Measurements from ENCODE around the gene ZNF385C.

Gene ZNF385C

DNA sequence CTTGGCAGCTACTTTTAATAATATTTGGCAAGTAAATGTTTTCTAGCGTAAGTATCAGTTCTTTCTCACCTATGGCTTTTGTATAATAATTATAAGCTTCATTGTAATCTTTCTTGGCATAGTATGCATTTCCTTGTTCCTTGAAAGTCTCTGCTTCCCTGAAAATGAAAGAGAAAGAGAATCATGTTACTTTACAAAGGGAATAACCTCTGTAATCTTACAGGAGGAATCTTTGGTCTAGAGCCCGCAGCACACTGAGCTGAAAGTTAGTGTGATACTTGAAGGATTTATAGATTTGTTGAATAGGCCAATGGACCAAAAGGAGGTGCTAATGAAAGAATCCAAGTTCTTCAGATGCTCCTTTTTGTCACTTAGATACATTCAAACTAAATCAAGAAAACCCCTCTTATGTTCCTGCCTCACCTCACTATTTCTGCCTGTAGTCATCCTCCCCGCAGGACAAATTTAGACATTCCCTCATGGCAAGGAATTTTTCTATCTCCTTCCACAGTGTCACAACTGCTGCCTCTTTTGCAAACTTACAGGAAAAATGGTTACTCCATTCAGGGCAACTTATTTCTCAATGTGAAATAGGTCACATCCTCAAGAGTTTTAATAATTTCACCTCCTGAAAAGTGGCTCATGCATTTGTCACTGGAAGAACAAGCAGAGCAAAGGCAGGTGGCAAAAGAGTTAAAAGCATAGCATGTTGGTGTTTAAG lies 97.7 kb downstream of the ZNF385C start:
- no peak overlapping the region for H3K4me3 ChIP-seq (ENCODE audit: low read depth, low read length)
- DNase-seq (ENCODE audit: low read depth): no peak
- TF ChIP-seq MYC (IDR thresholded peaks at IDR 0.05; ENCODE audit: low read depth, low read length) (no peak), POLR2A (IDR thresholded peaks at IDR 0.05; ENCODE audit: extremely low read depth, insufficient read length) (no peak)
- TF ChIP-seq, protein P1, sequence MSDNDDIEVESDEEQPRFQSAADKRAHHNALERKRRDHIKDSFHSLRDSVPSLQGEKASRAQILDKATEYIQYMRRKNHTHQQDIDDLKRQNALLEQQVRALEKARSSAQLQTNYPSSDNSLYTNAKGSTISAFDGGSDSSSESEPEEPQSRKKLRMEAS (IDR thresholded peaks at IDR 0.05; ENCODE audit: low read depth, low read length): no peak
- TF ChIP-seq, protein P2, sequence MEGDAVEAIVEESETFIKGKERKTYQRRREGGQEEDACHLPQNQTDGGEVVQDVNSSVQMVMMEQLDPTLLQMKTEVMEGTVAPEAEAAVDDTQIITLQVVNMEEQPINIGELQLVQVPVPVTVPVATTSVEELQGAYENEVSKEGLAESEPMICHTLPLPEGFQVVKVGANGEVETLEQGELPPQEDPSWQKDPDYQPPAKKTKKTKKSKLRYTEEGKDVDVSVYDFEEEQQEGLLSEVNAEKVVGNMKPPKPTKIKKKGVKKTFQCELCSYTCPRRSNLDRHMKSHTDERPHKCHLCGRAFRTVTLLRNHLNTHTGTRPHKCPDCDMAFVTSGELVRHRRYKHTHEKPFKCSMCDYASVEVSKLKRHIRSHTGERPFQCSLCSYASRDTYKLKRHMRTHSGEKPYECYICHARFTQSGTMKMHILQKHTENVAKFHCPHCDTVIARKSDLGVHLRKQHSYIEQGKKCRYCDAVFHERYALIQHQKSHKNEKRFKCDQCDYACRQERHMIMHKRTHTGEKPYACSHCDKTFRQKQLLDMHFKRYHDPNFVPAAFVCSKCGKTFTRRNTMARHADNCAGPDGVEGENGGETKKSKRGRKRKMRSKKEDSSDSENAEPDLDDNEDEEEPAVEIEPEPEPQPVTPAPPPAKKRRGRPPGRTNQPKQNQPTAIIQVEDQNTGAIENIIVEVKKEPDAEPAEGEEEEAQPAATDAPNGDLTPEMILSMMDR (IDR thresholded peaks at IDR 0.05; ENCODE audit: low read depth, low read length): no peak

DNA sequence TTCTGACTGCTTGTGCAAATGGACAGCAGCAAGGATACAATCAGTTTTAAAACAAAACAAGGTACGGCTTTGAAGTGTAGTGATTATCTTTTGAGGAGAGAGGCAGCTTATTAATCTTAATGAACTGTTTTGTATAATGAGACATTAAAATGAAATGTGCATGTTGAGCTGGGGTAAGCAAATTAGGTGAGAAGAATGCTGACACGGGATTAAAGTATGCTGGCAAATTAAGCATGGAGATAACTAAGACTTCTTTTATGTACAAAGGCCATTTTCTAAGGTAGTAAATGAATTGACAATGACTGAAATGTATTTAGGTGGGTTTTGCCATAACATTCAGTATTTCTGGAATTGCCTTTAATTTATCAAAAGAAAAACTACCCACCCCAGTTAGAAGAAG lies 99.8 kb downstream of the ZNF385C start:
- no peak for DNase-seq (ENCODE audit: low read depth)
- no peak overlapping the region for H3K4me3 ChIP-seq (ENCODE audit: low read depth, low read length)
- no peak for TF ChIP-seq POLR2A (IDR thresholded peaks at IDR 0.05; ENCODE audit: extremely low read depth, insufficient read length)
- TF ChIP-seq, protein P2 (IDR thresholded peaks at IDR 0.05; ENCODE audit: low read depth, low read length): no peak
- TF ChIP-seq, protein P1 (IDR thresholded peaks at IDR 0.05; ENCODE audit: low read depth, low read length): no peak
- TF ChIP-seq MYC (IDR thresholded peaks at IDR 0.05; ENCODE audit: low read depth, low read length): no peak

DNA sequence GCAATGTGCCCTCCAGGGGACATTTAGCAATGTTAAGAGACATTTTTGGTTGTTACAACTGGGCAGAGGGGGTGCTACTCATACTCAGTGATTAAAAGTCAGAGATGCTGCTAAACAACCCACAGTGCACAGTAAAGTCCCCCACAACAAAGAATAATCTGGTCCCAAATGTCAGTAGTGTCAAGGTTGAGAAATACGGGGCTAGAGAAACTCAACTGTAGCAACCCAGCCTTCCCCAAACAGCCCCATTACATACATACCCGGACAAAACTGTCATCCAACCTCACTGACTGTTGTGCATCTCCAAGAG lies 101.5 kb downstream of the ZNF385C start:
- no peak overlapping the region for H3K4me3 ChIP-seq (ENCODE audit: low read depth, low read length)
- DNase-seq (ENCODE audit: low read depth): no peak
- TF ChIP-seq, protein P2 (IDR thresholded peaks at IDR 0.05; ENCODE audit: low read depth, low read length): no peak
- TF ChIP-seq, protein P1 (IDR thresholded peaks at IDR 0.05; ENCODE audit: low read depth, low read length): no peak
- TF ChIP-seq POLR2A (IDR thresholded peaks at IDR 0.05; ENCODE audit: extremely low read depth, insufficient read length): no peak
- no peak for TF ChIP-seq MYC (IDR thresholded peaks at IDR 0.05; ENCODE audit: low read depth, low read length)

DNA sequence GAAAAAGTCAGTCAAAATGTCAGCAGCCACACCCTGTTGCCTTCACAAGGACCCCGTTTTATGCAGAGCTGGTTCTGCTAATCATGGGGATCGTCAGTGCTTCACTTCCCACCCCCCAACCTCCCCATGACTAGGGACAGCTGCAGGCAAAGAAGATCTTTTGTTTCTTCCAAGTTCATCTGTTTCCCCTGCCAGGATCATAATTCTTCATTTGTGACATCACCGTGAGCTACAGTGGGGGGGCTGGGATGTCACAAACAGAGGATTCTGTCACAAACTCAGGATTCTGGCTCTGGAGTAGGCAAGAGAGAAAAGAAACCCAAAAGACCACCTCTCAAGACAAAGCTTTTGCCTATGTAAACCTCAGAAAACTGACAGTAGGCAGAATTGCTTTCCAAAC lies 105.7 kb downstream of the ZNF385C start:
- no peak overlapping the region for H3K4me3 ChIP-seq (ENCODE audit: low read depth, low read length)
- no peak for TF ChIP-seq POLR2A (IDR thresholded peaks at IDR 0.05; ENCODE audit: extremely low read depth, insufficient read length)
- no peak for TF ChIP-seq MYC (IDR thresholded peaks at IDR 0.05; ENCODE audit: low read depth, low read length)
- TF ChIP-seq, protein P2 (IDR thresholded peaks at IDR 0.05; ENCODE audit: low read depth, low read length): no peak
- TF ChIP-seq, protein P1 (IDR thresholded peaks at IDR 0.05; ENCODE audit: low read depth, low read length): no peak
- no peak for DNase-seq (ENCODE audit: low read depth)

DNA sequence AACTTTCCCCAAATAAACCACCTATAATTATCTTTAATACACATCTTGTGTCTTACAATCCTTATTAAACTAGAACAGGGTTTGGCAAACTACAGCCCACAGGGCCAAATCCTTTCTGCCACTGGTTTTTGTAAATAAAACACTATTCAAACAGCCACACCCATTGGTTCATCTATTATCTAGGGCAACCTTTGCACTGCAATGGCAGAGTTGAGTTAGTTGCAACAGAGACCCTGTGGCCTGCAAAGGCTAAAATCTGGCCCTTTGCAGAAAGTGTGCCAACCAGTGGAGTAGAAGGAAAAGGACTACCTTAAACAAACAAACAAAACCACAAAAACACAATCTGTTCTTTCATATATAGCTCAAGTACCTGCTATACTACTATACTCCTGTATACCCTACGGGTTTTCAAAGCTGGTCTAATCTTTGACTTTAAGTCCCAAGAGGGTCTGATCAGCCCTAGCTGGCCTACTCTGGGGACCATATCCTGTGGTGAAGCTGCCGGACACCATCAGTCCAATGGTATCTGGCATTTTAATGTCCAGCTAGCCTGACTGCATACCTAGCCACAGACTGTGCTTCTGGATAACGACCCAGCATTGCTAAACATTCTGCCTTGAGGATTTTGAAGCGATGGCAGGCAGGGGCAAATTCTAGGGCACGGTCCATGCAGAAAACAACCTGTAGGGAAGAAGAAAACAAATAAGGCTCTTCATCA lies 108.4 kb downstream of the ZNF385C start:
- H3K4me3 ChIP-seq (ENCODE audit: low read depth, low read length): no peak overlapping the region
- no peak for DNase-seq (ENCODE audit: low read depth)
- TF ChIP-seq MYC (IDR thresholded peaks at IDR 0.05; ENCODE audit: low read depth, low read length) (no peak), POLR2A (IDR thresholded peaks at IDR 0.05; ENCODE audit: extremely low read depth, insufficient read length) (no peak)
- TF ChIP-seq, protein P1 (IDR thresholded peaks at IDR 0.05; ENCODE audit: low read depth, low read length): no peak
- TF ChIP-seq, protein P2 (IDR thresholded peaks at IDR 0.05; ENCODE audit: low read depth, low read length): no peak

All from NB4 (cell line).